HepG2 (cell line): ENCODE measurements around the gene RPUSD3. TPM values are rescaled to one million over a fixed set of nuclear protein-coding genes. Genes with fewer than 3 reads are reported as not detected.

ENCODE experiments used
- ATAC-seq: fragments of 200-7000 bp; cut with Tn5 transposase; 3 replicates; pipeline ENCODE4 v1.9.1; 2020; ENCODE audit warnings: mild to moderate bottlenecking, moderate library complexity
- BruUV-seq: library from RNA; stranded (reverse); fragments of 400-500 nt; replicated peaks from 2 replicates; lab custom pipeline; 2021; lab: Mats Ljungman, UMichigan
- CTCF ChIA-PET: fragments of 300-600 bp; formaldehyde crosslinking; extraction: SDS; loops from one replicate; lab custom pipeline; 2021; ENCODE audit warnings: low total read pairs, inconsistent platforms, low intra/inter-chr PET ratio; lab: Yijun Ruan, JAX
- POLR2A ChIA-PET: fragments of 350-600 bp; sonication (Branson Sonifier 250); formaldehyde crosslinking; loops from one replicate; lab custom pipeline; 2020; ENCODE audit warnings: antibody characterized with exemption, inconsistent platforms; lab: Yijun Ruan, JAX
- DNase-seq: peaks from one replicate; pipeline ENCODE4 v3.0.0-alpha.2; 2015; ENCODE audit warnings: low spot score
- FAIRE-seq: peaks from 3 replicates; lab custom pipeline; 2011; peaks lifted over from hg19 to GRCh38; lab: Jason Lieb, UNC
- H2AFZ ChIP-seq: one replicate; pipeline ENCODE4 v1.6.1; 2011; ENCODE audit warnings: low read length, inconsistent platforms
- H3K27ac ChIP-seq: fragments of 300-600 bp; 3 replicates; pipeline ENCODE4 v1.8.0; 2011; ENCODE audit warnings: mixed run types, mild to moderate bottlenecking, mixed read lengths, low read length, inconsistent platforms; ENCODE audit not compliant: insufficient read depth; ENCODE audit errors: extremely low read length
- H3K27me3 ChIP-seq, 2 experiments: fragments of 200-600 bp in 1 of 2; 2 replicates in 1 of 2; 3 replicates in 1 of 2; pipeline versions ENCODE4 v1.6.0 to v1.8.0; 2011; ENCODE audit warnings: low read length in 2 of 2, mild to moderate bottlenecking in 2 of 2, moderate library complexity in 2 of 2, inconsistent platforms in 1 of 2; ENCODE audit not compliant: insufficient read depth in 2 of 2, control insufficient read depth in 1 of 2
- H3K36me3 ChIP-seq, 2 experiments: fragments of 200-600 bp in 1 of 2; replicated peaks in 1 of 2; 2 replicates in 1 of 2; 3 replicates in 1 of 2; pipeline versions ENCODE4 v1.5.1 to v1.8.0; 2011; ENCODE audit warnings: low read length in 2 of 2, inconsistent platforms in 1 of 2; ENCODE audit not compliant: insufficient read depth in 2 of 2, control insufficient read depth in 1 of 2
- H3K4me1 ChIP-seq: 2 replicates; pipeline ENCODE4 v1.5.1; 2012; ENCODE audit warnings: low read length, inconsistent platforms; ENCODE audit not compliant: insufficient read depth
- H3K4me2 ChIP-seq: 2 replicates; pipeline ENCODE4 v1.6.0; 2011; ENCODE audit warnings: low read depth, low read length, inconsistent platforms
- H3K4me3 ChIP-seq, 3 experiments: fragments of 200-600 bp in 1 of 3; sonication (generic), shearing (Covaris generic) in 1 of 3; replicated peaks in 1 of 3; 2 replicates each; pipeline ENCODE4 v1.5.1; 2011 to 2016; ENCODE audit warnings: low read length in 3 of 3, inconsistent platforms in 2 of 3, low read depth in 2 of 3, mild to moderate bottlenecking in 2 of 3, control low read depth in 1 of 3, mixed read lengths in 1 of 3; ENCODE audit not compliant: insufficient read depth in 1 of 3
- H3K79me2 ChIP-seq: one replicate; pipeline ENCODE4 v1.6.1; 2011; ENCODE audit warnings: low read length, inconsistent platforms; ENCODE audit not compliant: insufficient read depth
- H3K9ac ChIP-seq: 2 replicates; pipeline ENCODE4 v1.6.0; 2011; ENCODE audit warnings: mild to moderate bottlenecking, low read depth, low read length, inconsistent platforms; ENCODE audit not compliant: insufficient read depth
- H3K9me3 ChIP-seq: 2 replicates; pipeline ENCODE4 v1.5.1; 2012; ENCODE audit warnings: mild to moderate bottlenecking, low read length
- H4K20me1 ChIP-seq: 2 replicates; pipeline ENCODE4 v1.6.0; 2011; ENCODE audit warnings: inconsistent platforms, mild to moderate bottlenecking, low read length, moderate library complexity; ENCODE audit not compliant: insufficient read depth
- DBP ChIP-seq: sonication (generic); formaldehyde crosslinking; IDR thresholded peaks from 2 replicates; pipeline ENCODE4 v1.4.0; 2020; ENCODE audit warnings: missing genetic modification reagents; ENCODE audit errors: not compliant biosample characterization
- IKZF1 ChIP-seq: fragments of 450-650 bp; IDR thresholded peaks from 2 replicates; pipeline ENCODE4 v1.7.1; 2016
- ISL2 ChIP-seq: sonication (generic); formaldehyde crosslinking; IDR thresholded peaks from 2 replicates; pipeline ENCODE4 v1.5.0; 2020; ENCODE audit warnings: missing genetic modification reagents
- SKI ChIP-seq: fragments of 450-650 bp; IDR thresholded peaks from one replicate; pipeline ENCODE4 v1.6.1; 2018; ENCODE audit warnings: mild to moderate bottlenecking; ENCODE audit not compliant: partially characterized antibody
- ZNF652 ChIP-seq: IDR thresholded peaks from 2 replicates; pipeline ENCODE4 v1.6.1; 2016; ENCODE audit warnings: low read depth, borderline replicate concordance
- WGBS: methylation state at CpG from one replicate; pipeline ENCODE4 v1.1.6; 2017; ENCODE audit warnings: low lambda C conversion rate; 5-methylcytosine and 5-hydroxymethylcytosine counted together
- in situ Hi-C: cut with HindIII; loops from 2 replicates; pipeline ENCODE4 v1.10.0; 2017; ENCODE audit warnings: low pct_unique_long_range_greater_than_20kb; ENCODE audit not compliant: extremely low pct_ligation_motif_present
- intact Hi-C: fragments of 100-400 bp; cut with micrococcal nuclease; formaldehyde crosslinking; loops from one replicate; pipeline ENCODE4 v1.10.0; 2022; ENCODE audit not compliant: unreplicated experiment
- polyA plus RNA-seq, 8 experiments: library from polyadenylated mRNA; depleted of rRNA in 3 of 8; stranded (reverse) in 7 of 8; unstranded in 1 of 8; fragments of >200 nt; fragmentation: Illumina TruSeq in 4 of 8; extraction: Trizol in 4 of 8; gene quantifications; 2 replicates each; pipeline versions ENCODE4 v1.2.1 to v1.2.3, GENCODE V29; 2011 to 2016; ENCODE audit warnings: low read depth in 4 of 8, missing spikeins in 1 of 8, mixed read lengths in 1 of 8; ENCODE audit not compliant: insufficient read depth in 1 of 8
- total RNA-seq, 5 experiments: library from RNA; depleted of rRNA; stranded (reverse); fragments of >200 nt; fragmentation: Illumina TruSeq; extraction: Trizol; gene quantifications; 2 replicates each; pipeline ENCODE4 v1.2.3, GENCODE V29; 2016; ENCODE audit warnings: low read depth in 1 of 5

The RPUSD3 gene
- total and polyA plus RNA-seq, 2 of the 13 experiments (the other 11 are each of a cell fraction or from before 2014, with no cell fraction given) = 32.1 to 48.7 TPM

- TF ChIP-seq ISL2 (CRISPR knock-in tag) (no peak), SKI (peak; percentile 94)
These were observed 9.1 kb downstream of the RPUSD3 start (continued) for GRCh38 chr3:9834520-9835380.

GRCh38 chr3:9833078-9833477 is 10.7 kb downstream of the RPUSD3 start:
- Histone ChIP-seq H3K4me1 (peaks cover 17% of the 10 kb centered on the region), H3K9ac (no peak overlapping the region), H3K4me3 (no peak overlapping the region), H2AFZ (no peak overlapping the region), H3K27ac (no peak overlapping the region), H3K27me3 (no peaks in the 10 kb centered on the region), H3K79me2 (no peaks in the 10 kb centered on the region), H3K9me3 (no peaks in the 10 kb centered on the region), H3K36me3 (peaks cover 13 to 16% of the 10 kb centered on the region in 2 experiments; a peak in 4 of 5 replicates), H4K20me1 (no peaks in the 10 kb centered on the region), H3K4me2 (no peak overlapping the region)
- ChIA-PET CTCF (no interaction called here), POLR2A (interaction anchor here (1.1 kb wide), 1 partner anchor 100 kb away, joined by 3 read pairs; no protein-coding TSS in a partner anchor)
- no peak for ATAC-seq
- in situ Hi-C loops (no loop called here), intact Hi-C loops (no loop called here)
- DNase-seq = no peak
- no peak for FAIRE-seq
- WGBS = 100% methylated on average over 2 of the region's 9 CpGs
- TF ChIP-seq DBP (CRISPR knock-in tag) (no peak), IKZF1 (no peak), ZNF652 (CRISPR knock-in tag) (no peak)
- no TSS peak for BruUV-seq
